Stimulated activated CD8-positive, alpha-beta memory T cell treated with anti-CD3 and anti-CD28 coated beads, Interleukin-15, amount 100 ng/mL, for 4 hours (primary cell): ENCODE measurements around the gene ADAMTS16.

Experiments
- DNase-seq, 2 donors: peaks; one replicate each; pipeline ENCODE4 v3.0.0-alpha.2; 2020; ENCODE audit warnings: low read depth in 2 of 2

ADAMTS16 gene

DNA sequence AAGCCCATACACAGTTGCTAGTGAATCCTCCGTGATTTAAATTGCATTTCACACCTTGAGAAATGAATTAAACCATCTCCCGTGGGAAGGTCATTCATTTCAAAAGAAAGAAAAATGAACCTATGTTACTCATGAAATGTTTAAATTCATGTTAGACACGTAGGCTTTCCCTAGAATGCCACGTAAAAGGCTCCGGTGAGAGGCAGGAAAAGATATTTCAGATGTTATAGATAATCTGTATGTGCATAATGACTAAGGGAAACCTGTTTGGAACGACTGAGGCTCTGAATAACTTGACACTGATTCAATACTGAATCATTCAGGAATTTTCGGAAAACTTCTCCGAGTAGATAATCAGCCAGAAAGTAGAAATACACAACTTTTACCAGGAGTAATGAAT lies 148.1 kb downstream of the ADAMTS16 start:
- no peak for DNase-seq

DNA sequence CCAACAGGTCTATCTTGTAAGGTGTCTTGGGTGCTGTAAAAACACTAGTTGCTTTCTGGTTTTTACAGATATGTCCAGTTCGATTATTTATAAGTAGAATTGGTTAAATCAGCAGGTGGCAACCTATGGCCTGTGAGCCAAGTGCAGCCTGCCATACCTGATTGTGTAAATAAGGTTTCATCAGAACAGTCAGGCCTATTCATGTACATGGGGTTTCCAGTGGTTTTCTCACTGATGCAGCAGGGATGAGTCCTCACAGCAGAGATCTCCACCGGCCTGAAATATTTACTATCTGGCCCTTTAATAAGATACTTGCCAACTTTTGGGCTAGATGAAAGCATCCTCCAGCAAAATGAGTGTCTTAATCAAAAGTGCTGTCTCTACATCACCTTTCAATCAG lies 149.4 kb downstream of the ADAMTS16 start:
- DNase-seq = no peak

DNA sequence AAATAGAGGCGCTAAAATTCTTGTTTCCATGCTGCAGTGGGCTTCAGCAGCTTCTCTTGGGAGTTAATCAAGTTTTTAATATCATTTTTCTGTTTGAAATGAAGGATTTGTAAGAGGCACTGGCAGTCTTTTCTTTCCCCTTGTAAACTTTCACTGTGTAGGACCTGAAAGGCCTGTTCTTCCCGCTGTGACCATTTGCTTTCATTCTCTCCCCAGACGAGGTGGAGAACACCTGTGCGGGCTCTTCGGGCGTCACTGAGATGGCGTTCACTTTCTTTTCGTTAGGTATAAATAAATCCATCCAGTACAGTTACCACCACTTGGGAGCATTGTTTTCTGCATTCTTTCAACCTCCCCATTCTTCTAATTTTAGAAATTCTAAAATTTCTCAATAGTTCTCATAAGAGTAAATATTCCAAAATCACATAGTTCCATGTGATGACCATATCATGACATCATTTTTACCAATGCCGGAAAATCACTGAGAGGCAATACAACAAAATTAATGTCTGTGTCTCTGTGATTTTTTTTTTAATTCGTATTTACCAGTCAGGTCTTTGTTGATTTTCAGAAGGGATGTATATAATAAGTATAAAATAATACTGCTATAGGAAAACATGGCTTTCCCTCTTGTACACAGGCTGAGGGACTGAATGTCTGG lies 150.7 kb downstream of the ADAMTS16 start:
- DNase-seq = no peak

DNA sequence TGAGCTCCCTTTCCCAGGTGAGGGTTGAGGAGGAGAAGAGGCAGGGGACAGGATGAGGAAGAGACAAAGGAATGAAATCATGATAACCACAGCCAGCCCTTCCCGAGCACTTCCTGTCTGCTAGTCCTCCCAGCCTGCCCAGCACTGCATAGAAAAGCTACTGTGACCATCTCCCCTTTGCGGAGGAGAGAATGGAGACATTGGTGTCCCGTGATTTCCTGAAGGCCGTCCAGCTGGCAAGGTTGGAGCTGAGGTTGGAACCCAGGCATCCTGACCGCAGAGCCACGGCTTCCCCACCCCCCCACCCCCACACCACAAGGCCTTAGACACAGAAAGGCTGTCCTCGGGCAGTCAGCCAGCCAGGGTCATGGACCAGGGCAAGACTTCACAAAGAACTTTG lies 151.2 kb downstream of the ADAMTS16 start:
- no peak for DNase-seq

DNA sequence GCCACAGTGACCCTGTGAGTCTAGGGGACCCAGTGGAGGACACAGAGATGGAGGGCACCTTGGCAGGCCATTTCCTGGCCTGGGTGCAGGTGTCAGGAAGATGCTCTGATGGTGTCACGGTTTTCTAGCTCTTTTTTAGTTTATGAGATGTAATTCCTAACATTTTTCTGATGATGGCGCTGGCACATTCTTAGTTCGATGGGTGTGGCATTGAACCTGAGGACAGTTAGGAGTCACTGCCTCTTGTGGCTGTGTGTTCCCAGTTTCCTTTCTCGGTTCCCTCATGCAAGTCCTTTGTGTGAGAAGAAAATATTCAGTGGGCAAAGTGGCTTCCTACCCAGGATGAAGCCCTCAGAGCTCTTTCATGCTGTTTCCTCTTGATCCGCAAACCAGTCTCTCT lies 152.9 kb downstream of the ADAMTS16 start:
- DNase-seq = no peak

DNA sequence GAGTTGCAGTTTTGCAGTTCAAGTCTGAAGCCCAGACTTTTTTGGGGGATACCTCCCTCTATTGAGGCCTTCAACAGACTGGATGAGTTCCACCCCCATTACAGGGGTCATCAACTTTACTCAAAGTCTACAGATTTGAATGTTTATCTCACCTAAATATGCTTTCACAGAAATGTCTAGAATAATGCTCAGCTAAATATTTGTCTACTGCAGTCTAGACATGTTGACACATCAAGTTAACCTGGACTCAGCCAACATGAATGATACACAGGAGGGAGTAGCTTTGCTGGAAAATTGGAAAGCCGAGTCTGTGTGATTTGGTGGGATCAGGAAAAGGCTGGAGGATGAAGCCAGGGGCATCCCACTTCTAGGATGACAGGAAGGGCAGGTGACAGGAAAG lies 154.3 kb downstream of the ADAMTS16 start:
- no peak for DNase-seq

DNA sequence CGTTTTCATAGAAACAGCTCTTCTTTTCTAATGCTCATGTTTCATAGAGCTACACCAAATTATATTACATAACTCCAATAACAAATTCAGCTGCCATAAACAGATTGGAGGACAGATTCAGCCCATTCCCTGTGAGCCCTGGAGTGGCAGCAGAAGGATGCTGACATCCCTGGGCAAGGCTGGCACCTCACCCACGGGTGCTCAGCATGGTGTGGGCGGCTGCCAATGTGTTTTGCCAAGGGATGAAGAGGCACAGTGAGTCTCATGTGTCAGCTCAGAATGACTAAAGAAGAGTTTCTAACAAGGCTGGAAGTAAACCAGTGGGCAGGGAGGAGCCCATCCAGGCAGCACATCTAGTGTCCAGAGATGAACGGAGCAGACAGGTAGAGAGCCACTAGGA lies 155.2 kb downstream of the ADAMTS16 start:
- DNase-seq = no peak

DNA sequence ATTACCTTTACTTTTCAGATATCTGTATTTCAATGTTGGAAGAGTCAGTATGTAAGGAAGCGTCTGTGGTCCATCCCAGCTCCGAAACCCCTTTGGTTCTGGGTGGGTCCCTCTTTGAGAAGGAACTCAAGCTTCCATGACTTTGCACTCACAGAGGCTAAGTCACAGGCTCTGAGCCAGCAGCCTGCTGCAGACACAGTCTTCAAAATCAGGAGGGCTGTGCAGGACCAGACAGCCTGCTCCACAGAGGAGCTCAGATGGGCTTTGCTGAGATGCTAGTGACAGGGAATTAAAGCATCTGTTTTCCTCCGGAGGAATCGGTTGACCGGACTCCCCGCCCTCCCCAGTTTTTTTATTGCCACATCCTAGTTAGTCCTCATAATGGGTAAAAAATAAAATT lies 155.9 kb downstream of the ADAMTS16 start:
- DNase-seq = no peak

DNA sequence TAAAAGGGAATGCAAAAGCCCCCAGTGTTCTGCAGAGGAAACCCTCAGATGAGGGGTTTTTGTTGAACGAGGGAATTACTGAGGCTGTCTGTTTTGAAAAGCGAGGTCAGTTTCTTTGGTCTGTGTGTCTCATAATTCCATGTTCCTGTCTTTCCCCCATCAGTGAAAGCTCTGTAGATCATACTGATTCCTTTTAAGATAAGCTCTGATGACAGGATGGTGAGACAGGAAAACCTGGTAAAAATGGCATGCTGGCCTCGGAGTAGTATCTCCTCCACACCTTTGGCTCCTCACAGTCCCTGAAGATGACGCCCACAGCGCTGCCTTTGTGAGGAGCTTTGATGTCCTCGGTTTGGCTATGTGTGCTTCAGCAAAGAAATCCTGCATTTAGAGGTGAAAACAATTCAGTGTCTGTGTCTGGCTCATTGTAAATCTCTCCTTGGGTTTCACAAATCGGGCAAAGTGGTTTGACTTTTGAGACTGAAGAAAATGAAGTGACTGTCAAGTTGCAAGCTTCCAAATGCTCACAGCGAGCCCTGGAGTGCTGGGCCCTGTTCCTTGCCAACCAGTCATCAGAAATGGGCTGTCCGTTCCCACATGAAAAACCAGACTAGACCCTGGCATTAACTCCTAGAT lies 157.4 kb downstream of the ADAMTS16 start:
- DNase-seq = no peak

DNA sequence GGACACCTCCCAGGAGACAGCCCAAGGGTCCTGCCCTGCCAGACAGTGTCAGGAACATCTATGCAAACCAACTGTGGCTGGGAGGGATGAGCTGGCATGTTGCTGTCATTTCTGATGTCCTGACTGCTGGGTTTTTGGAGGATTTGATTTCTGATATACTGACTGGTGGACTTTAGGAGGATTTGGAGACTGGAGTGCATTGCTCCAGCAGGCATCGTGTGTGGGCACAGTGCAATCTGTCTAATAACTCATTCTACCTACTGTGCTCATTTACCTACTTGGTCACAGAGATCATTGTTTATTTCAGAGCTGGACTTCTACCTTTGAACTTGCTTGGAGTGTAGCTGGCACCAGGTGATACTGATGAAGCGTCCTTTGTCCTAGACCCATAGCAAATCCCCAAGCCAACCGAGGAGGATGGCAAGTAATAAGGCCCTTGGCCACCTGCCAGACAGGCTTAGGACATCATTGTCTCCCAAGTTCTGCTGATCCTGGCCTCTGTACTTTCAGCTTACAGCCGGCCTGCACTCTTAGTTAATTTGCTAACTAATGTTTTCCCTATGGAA lies 158.0 kb downstream of the ADAMTS16 start:
- no peak for DNase-seq

DNA sequence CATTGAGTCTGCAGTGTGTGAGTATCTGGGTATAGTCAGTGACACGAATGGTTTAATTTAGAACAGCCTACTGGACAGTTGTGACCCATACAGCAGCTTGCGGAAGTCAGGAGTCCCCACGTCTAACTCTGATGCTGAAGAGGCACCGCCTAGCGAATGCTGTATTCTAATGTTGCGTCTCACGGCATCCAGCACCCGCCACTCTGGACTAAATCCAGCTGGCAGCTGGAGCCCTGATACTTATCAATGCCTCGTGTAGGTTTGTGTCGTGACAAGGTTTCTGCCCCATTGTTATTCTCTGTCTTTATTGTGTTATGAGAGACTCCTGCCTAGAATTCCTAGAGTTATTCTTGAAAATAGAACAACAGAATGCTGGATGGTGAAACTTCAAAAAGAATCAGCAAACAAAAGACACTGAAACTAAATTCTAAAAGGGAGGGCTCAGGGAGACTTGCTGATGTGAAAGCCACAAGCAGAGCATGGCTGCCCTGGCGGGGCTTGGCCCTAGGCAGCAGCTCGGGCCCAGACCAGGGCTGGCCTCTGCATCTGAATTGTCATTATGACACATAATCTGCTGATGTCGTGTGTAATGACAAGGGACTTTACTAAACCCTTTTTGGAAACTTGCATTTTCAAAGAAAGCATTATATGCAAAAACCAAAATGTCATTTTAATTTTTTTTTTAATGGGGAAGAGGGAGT lies 158.9 kb downstream of the ADAMTS16 start:
- no peak for DNase-seq

DNA sequence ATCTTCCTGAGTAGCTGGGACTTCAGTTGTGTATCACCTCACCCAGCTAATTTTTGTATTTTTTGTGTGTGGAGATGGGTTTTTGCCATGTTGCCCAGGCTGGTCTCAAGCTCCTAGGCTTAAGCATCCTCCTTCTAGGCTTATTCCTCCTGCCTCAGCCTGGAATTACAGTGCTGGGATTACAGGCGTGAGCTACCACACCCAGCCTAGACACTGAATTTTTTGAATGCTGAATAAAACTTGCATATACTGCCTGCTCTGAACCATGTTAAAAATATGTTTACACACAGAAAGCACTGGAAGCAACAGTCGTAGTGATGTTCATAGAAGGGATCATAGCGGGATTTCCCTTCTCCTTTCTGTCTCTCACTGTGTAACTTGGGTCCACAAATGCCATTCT lies 161.0 kb downstream of the ADAMTS16 start:
- no peak for DNase-seq

DNA sequence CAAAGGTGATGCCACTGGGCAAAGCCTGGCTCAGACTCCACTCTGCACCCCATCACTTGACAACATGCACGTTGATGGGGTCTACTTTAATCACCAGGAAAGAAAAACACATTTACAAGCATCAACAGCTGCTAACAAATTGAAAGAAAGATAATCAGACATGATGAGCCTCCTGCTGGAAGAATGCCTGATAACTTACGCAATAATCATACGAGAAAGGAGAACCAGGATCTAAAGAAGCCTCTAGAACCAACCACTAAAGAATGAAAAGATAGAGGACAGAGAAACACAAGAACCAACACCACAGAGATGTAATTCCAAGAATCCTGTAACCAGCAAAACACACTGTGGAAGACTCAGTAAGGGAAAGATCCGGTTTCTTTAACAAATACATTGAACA lies 162.1 kb downstream of the ADAMTS16 start:
- DNase-seq = no peak

DNA sequence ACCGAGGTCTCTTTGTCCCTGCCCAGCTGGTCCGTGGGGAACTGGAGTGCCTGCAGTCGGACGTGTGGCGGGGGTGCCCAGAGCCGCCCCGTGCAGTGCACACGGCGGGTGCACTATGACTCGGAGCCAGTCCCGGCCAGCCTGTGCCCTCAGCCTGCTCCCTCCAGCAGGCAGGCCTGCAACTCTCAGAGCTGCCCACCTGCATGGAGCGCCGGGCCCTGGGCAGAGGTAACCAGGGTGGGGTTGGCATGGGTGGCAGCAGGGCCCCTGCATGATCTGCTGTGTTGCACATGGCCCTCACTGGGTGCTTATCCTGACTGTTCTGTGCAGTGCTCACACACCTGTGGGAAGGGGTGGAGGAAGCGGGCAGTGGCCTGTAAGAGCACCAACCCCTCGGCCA lies 163.1 kb downstream of the ADAMTS16 start:
- no peak for DNase-seq

DNA sequence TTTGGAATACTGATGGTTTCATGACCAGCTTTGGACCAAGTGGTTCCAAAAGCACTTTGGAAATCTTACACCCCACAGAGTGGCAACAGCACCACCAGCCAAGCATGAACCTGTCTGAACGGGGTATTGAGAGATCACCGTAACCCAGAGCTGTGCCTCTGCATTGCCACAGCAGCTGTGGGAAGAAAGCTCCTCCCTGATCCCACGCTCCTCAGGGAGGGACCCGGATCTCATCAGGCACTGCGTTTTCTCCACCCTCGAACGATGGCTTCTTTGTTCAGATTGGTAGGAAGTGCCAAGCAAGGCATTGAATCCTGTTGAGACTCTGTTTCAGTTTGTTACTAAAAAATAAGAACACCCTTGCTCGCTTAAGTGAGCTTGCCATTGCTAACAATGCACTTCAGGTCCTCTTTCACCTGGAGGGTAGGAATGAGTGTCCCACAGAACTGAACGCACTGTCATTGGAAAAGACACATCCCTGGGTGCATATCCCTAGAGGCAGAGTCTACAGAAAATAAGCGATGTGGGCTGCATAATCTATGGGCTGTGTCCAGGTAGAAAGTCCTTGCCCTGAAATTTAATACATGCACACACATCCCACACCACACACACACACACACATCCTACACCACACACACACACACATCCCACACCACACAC lies 164.4 kb downstream of the ADAMTS16 start:
- DNase-seq = no peak

DNA sequence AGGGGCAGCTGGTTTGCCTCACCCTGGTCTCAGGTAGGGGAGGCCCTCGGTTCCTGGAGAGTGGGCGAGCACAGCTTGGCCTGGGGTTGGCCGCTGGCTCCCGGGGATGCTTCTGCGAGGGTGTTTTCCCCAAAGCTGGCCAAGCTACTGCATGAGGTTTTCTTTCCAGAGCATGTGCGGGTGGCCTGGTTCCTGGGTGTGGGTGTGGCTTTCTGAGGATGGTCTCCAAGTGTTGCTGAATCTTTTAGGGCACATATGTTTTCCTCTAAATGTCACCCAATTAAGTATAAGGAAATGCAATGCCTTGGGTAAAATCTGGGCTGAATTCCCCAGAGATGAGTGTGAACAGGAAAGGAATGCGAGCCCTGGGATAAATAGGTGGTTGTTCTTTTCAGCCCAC lies 166.6 kb downstream of the ADAMTS16 start:
- no peak for DNase-seq

DNA sequence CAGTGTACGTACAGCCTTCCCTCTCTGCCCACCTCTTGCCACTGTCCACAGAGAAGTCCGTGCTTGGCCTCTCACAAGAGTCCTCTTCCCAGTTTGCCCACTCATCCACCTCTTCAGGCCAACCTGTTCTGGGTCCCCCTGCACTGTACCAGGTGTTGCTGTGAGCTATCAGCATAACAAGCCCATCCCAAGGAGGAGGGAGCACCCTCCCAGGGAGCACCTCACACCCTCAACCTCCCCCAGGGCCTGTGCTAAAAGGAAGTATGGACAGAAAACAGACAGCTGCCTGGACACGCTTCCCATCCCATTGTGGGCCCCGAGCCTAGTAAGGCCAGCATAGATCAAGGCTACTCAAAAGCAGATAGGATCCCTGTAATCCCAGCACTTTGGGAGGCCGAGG lies 168.2 kb downstream of the ADAMTS16 start:
- no peak for DNase-seq

DNA sequence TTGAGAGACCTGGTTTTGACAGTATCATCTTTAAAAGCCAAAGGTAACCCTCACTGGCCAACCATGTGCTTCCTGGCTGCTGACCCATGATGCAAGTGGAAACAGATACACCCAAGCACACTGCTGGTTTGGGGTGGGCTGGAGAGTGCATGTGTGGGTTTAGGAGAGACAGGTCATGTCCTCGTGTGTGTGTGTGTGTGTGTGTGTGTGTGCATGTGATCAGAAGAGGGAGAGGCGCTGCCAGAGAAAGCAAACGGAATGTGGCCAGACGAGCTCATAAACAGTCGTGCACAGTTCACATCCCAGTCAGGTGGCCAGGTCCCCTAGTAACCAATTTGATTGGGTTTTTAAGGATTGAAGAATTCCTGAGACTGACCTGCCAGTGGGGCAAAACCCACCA lies 169.5 kb downstream of the ADAMTS16 start:
- no peak for DNase-seq

DNA sequence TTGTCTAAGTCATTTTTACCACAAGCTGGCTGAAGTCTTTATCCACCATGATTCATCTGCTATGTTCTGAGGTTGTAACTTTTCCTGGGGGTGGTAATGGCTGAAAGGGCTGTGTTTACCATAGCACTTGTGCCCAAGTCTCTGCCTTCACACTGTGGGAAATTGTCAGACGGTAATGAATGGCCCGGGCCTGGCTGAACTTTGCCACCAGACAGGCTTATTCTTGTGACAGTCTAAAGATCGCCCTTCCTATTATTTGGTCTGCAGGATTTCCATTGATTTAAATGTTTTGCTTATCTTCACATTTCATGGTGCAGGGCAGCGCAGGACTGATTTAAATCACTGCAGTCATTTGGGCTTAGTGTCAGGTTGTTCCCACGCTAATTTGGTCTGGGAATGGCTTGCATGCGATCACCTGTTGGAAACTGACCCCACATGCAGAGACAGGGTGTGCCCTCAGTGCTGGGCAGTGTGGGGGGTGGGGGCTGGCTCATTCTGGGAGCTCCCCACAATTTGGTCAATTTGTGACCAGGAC lies 173.0 kb downstream of the ADAMTS16 start:
- no peak for DNase-seq

DNA sequence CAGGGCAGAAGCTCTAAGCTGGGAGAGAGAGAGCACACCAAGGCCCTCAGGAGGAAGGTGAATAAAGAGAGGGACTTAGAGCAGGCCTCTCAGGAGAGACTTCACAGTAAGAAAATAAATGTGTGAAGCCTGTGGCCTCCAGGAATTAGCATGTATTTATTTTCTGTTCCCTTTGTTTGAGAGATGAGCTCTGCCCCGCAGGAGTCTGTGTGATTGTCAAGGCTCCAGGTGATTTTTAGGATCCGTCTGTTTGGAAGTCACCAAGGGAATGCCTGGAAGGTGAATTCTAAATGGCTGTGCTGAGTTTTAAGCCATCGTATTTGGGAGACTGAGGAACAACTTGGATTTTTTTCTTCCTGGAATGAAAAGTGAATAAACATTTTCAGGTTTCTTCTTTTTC lies 174.0 kb downstream of the ADAMTS16 start:
- DNase-seq = no peak

DNA sequence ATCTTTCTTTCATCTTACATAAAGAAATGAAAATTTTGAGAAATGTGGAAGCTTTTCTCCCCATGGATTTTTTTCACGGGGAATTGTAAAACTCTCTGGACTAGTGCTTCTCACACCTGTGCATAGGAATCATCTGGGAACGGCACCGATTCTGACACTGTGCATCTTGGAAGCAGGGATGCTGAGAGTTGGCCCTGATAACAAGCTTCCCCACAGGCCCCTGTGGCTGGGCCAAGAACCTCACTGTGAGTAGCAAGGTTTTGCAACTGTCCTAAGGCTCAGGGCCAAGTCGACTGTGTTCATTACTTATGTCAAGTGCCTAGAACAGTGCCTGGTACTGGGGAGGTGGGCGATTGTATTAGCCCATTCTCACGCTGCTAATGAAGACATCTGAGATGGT lies 174.5 kb downstream of the ADAMTS16 start:
- DNase-seq = no peak
